Loucy (cell line): Measurements from ENCODE around the gene EPHB3.

Source experiments
- H2AFZ ChIP-seq: fragments of 200-600 bp; sonication (generic); 2 replicates; pipeline ENCODE4 v1.6.0; 2016; ENCODE audit warnings: antibody characterized with exemption, mild to moderate bottlenecking, low read length, moderate library complexity
- H3F3A ChIP-seq: fragments of 200-600 bp; 2 replicates; pipeline ENCODE4 v1.6.0; 2016; ENCODE audit warnings: antibody characterized with exemption, low read depth, mild to moderate bottlenecking
- H3K27me3 ChIP-seq: fragments of 200-600 bp; sonication (generic); 2 replicates; pipeline ENCODE4 v1.6.1; 2014; ENCODE audit warnings: low read length, mild to moderate bottlenecking; ENCODE audit not compliant: insufficient read depth, poor library complexity, severe bottlenecking
- H3K36me3 ChIP-seq: fragments of 200-600 bp; sonication (generic); 2 replicates; pipeline ENCODE4 v1.6.1; 2016; ENCODE audit warnings: low read length; ENCODE audit not compliant: insufficient read depth
- H3K4me1 ChIP-seq: fragments of 200-600 bp; sonication (generic); 2 replicates; pipeline ENCODE4 v1.5.1; 2014; ENCODE audit warnings: low read length, mild to moderate bottlenecking; ENCODE audit not compliant: insufficient read depth, poor library complexity, severe bottlenecking
- H3K4me2 ChIP-seq: fragments of 200-600 bp; sonication (generic); 2 replicates; pipeline ENCODE4 v1.6.0; 2014; ENCODE audit warnings: antibody characterized with exemption, low read length, low read depth, mild to moderate bottlenecking; ENCODE audit not compliant: poor library complexity, severe bottlenecking
- H3K4me3 ChIP-seq: fragments of 200-600 bp; sonication (generic); 2 replicates; pipeline ENCODE4 v1.5.1; 2014; ENCODE audit warnings: low read length, mild to moderate bottlenecking, mixed read lengths; ENCODE audit not compliant: poor library complexity, severe bottlenecking
- H3K79me2 ChIP-seq: fragments of 200-600 bp; sonication (generic); 2 replicates; pipeline ENCODE4 v1.6.1; 2014; ENCODE audit warnings: low read length; ENCODE audit not compliant: insufficient read depth
- H3K9ac ChIP-seq: fragments of 200-600 bp; sonication (generic); 2 replicates; pipeline ENCODE4 v1.6.0; 2014; ENCODE audit warnings: mild to moderate bottlenecking, low read depth, low read length, moderate library complexity; ENCODE audit not compliant: poor library complexity, severe bottlenecking
- H3K9me2 ChIP-seq: fragments of 200-600 bp; sonication (generic); replicated peaks from 2 replicates; pipeline ENCODE4 v1.6.1; 2016; ENCODE audit warnings: low read depth, low read length, mixed read lengths
- H3K9me3 ChIP-seq: fragments of 200-600 bp; sonication (generic); 2 replicates; pipeline ENCODE4 v1.6.1; 2014; ENCODE audit warnings: mild to moderate bottlenecking, antibody characterized with exemption, low read length, low read depth; ENCODE audit not compliant: insufficient read depth
- H4K20me1 ChIP-seq: fragments of 200-600 bp; sonication (generic); 2 replicates; pipeline ENCODE4 v1.6.0; 2014; ENCODE audit warnings: antibody characterized with exemption, low read length, mild to moderate bottlenecking; ENCODE audit not compliant: insufficient read depth, poor library complexity, severe bottlenecking
- EZH2phosphoT487 ChIP-seq: fragments of 200-600 bp; IDR thresholded peaks from 2 replicates; pipeline ENCODE4 v1.6.1; 2018; ENCODE audit warnings: antibody characterized with exemption, mild to moderate bottlenecking, moderate library complexity, borderline replicate concordance
- TF ChIP-seq, protein P1 (sequence below): fragments of 200-600 bp; sonication (generic); conservative IDR thresholded peaks from 2 replicates; pipeline ENCODE4 v1.5.1; 2014; ENCODE audit warnings: mild to moderate bottlenecking, antibody characterized with exemption, low read length

EPHB3 gene

DNA sequence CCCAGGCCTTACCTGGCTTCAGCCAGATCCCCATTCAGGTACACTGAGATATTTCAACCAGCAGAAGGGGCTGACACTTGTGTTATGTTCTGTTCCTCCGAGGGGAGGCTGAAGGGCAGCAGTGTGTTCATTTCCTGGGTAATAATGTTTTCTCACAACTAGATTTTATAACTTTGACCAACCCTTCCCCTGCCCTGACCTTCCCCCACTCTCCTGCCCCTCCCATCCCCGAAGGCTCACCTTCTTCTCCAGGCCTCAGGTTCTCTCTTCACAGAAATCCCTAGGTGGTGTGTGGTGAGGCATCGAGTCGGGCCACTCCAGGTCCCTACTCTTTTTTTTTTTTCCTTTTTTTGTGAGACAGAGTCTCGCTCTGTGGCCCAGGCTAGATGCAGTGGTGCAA is 34.6 kb downstream of the EPHB3 start:
- no peak overlapping the region for H3K9ac ChIP-seq
- peaks cover under 1% of the 10 kb centered on the region for H3K4me1 ChIP-seq
- no peak for TF ChIP-seq EZH2phosphoT487
- TF ChIP-seq, protein P1, sequence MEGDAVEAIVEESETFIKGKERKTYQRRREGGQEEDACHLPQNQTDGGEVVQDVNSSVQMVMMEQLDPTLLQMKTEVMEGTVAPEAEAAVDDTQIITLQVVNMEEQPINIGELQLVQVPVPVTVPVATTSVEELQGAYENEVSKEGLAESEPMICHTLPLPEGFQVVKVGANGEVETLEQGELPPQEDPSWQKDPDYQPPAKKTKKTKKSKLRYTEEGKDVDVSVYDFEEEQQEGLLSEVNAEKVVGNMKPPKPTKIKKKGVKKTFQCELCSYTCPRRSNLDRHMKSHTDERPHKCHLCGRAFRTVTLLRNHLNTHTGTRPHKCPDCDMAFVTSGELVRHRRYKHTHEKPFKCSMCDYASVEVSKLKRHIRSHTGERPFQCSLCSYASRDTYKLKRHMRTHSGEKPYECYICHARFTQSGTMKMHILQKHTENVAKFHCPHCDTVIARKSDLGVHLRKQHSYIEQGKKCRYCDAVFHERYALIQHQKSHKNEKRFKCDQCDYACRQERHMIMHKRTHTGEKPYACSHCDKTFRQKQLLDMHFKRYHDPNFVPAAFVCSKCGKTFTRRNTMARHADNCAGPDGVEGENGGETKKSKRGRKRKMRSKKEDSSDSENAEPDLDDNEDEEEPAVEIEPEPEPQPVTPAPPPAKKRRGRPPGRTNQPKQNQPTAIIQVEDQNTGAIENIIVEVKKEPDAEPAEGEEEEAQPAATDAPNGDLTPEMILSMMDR, result no peak
- H2AFZ ChIP-seq, result no peak overlapping the region
- H3K9me2 ChIP-seq, result no peaks in the 10 kb centered on the region
- no peaks in the 10 kb centered on the region for H3K36me3 ChIP-seq
- H3F3A ChIP-seq, result no peaks in the 10 kb centered on the region
- no peaks in the 10 kb centered on the region for H4K20me1 ChIP-seq
- no peaks in the 10 kb centered on the region for H3K79me2 ChIP-seq
- no peak overlapping the region for H3K4me3 ChIP-seq
- no peak overlapping the region for H3K4me2 ChIP-seq
- no peaks in the 10 kb centered on the region for H3K9me3 ChIP-seq
- no peaks in the 10 kb centered on the region for H3K27me3 ChIP-seq

DNA sequence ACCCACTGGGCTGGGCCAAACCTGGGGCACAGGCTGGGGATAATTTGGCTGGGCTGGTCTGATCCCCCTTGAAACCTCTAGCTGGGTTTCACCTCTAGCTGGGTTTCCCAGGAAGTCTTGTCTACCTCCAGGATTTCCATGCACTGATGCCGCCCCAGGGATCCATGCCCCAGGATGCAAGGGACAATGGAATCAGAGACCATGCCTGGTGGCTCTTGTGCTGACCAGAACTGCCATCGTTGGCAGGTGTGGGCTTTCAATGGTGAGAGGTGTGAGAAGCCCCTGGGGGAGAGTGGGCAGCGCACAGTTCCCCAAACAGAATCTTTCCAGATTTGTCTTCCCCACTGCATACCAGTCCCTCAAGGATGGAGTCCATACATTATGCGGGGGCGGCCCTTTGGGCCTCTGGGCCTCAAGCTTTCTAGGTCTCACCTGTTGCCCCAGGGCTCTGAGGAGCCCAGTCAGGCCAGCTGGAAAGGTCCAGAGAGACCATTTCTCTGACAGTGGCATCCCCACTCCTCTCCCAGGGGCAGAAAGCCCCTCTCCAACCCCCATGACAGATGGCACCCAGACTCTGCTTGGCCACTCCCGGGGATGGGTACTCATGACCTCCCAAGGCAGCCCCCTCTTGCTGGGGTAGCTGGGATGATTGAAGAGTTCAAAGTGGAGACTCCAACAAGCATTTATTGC is 35.4 kb downstream of the EPHB3 start:
- Histone ChIP-seq H3K4me1 (no peaks in the 10 kb centered on the region), H4K20me1 (no peaks in the 10 kb centered on the region), H3K9me2 (no peaks in the 10 kb centered on the region), H3K36me3 (no peaks in the 10 kb centered on the region), H2AFZ (no peak overlapping the region), H3K4me2 (no peak overlapping the region), H3K79me2 (no peaks in the 10 kb centered on the region), H3K27me3 (no peaks in the 10 kb centered on the region), H3K9me3 (no peaks in the 10 kb centered on the region), H3K4me3 (no peak overlapping the region), H3F3A (no peaks in the 10 kb centered on the region), H3K9ac (no peak overlapping the region)
- TF ChIP-seq, protein P1, result no peak
- TF ChIP-seq EZH2phosphoT487, result no peak

DNA sequence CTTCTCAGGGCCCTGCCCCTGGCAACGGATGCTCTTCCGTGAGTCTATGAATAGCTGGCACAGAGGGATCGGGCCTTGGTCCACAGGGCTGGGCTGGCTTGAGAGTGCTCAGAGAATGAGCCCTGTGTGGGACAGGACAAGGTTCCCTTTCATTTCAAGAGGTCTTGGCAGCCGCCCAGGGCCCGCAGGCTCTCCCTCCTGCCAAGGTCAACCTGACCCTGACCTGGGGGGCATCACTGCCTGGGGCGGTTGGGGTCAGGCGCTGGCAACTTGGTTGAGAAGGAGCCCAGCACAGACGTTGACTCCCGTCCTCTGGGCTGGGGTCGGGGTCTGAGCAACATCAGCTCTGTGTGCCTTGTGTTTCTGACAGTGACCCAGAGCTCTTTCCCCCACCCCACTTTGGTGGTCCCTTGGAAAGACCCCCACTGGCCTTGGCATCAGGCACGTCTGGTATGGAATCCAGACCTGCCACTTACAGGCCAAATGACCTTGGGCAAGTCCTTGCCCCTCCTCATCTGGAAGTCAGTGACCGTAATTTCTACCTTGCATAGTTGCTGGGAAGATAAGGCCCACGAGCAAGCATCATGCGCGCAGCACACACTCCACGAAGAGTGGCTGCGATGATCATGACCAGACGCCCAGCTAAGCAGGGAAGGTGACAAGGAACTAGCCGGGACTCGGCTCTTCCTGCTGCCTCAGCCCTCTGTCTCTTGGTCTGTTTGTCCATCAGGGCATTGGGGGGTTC is 36.4 kb downstream of the EPHB3 start:
- Histone ChIP-seq H3K9ac (no peak overlapping the region), H3K9me2 (no peaks in the 10 kb centered on the region), H3K79me2 (no peaks in the 10 kb centered on the region), H3K36me3 (no peaks in the 10 kb centered on the region), H2AFZ (no peak overlapping the region), H4K20me1 (no peaks in the 10 kb centered on the region), H3K4me1 (no peaks in the 10 kb centered on the region), H3F3A (no peaks in the 10 kb centered on the region), H3K4me3 (no peak overlapping the region), H3K9me3 (no peaks in the 10 kb centered on the region), H3K27me3 (no peaks in the 10 kb centered on the region), H3K4me2 (no peak overlapping the region)
- no peak for TF ChIP-seq EZH2phosphoT487
- TF ChIP-seq, protein P1, result no peak
